GM12801 (cell line): ENCODE measurements around the gene RPS10.

Experiments
- TF ChIP-seq, protein P1 (sequence below): IDR thresholded peaks from one replicate; pipeline ENCODE4 v1.5.1; 2011; ENCODE audit warnings: control low read depth; ENCODE audit not compliant: insufficient read length; ENCODE audit errors: extremely low read depth

The RPS10 gene

DNA sequence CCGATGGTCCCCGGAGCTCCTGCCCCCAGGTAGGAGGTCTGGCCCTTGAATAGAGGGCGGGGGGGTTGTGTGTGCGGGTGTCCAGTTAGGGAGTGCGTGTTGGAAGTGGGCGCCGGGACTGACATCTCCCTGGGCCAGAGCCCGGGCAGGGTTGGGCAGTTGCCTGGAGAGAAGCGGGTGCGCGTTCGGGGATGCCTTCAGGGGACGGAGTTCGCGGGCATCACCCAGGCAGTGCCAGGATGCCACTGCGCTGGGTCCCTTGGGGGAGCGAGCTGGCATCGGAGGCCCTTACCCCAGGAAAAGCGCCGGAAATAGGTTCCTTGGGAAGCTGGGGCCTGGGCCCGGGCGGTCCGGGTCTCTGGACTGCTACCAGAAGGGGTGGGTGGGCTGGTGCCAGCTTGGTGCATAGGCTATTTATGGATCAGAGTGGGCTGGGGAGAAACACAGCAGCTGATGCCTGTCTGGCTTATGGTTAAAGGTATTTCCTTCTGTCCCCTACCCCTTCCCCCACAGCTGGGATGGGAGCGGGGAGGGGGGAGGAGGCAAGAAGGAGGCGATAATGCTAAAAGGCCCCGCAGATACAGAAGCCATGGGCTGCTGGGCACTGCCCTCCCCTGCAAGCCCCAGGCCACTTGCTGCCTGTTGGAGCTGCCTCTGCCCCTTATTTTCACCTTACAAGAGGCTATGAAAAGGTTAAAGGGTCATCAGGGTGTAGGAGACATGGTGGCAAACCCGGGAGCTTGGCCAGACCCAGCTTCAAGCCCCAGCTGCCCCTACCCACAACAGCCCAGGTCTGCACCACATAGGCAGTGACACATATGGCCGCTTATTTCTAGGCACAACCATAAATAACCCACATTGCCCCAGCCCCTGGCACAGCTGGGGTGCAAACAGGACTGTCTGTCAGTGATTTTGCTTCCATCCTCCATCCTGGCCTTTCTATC is 40.6 kb upstream of the RPS10 start:
- TF ChIP-seq, protein P1, sequence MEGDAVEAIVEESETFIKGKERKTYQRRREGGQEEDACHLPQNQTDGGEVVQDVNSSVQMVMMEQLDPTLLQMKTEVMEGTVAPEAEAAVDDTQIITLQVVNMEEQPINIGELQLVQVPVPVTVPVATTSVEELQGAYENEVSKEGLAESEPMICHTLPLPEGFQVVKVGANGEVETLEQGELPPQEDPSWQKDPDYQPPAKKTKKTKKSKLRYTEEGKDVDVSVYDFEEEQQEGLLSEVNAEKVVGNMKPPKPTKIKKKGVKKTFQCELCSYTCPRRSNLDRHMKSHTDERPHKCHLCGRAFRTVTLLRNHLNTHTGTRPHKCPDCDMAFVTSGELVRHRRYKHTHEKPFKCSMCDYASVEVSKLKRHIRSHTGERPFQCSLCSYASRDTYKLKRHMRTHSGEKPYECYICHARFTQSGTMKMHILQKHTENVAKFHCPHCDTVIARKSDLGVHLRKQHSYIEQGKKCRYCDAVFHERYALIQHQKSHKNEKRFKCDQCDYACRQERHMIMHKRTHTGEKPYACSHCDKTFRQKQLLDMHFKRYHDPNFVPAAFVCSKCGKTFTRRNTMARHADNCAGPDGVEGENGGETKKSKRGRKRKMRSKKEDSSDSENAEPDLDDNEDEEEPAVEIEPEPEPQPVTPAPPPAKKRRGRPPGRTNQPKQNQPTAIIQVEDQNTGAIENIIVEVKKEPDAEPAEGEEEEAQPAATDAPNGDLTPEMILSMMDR: no peak

DNA sequence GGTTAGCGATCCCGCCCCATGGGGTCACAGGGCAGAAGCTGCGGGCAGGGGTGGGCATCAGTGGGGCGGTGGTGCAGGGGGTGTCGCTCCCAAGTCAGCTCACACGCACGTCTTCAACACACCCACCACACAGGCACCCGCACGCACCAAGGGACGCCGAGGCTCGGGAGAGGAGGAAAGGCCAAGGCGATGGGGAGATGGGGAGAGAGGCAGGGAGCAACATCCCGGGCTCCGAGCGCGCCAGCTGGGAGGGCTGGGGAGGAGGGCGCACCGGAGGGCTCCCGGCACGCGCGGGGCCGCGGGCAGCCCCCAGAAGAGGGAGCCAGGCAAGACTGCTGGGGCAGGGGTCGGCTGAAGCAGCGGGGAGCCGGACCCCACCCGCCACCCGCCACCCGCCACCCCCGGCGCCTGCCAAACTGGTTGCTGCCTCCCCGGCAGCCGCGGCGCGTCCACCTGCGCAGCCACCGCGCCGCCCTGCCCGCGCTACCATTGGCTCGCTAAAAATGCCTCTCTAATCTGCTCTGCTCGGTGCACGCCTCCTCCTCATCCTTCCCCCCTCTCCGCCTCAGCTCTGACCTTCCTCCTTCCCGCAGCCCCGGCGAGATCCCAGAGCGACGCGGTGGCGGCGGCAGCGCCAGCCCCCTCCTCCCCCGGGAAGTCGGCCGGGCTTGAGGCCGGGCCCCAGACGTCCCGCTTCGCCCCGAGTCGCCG is 39.8 kb upstream of the RPS10 start, which contains the start of gene PACSIN1:
PACSIN1 (plus strand) TSS at position 546 of the 711 bp plus-strand sequence. CDS start 60,230 bp downstream, outside the sequence.
- TF ChIP-seq, protein P1: no peak

DNA sequence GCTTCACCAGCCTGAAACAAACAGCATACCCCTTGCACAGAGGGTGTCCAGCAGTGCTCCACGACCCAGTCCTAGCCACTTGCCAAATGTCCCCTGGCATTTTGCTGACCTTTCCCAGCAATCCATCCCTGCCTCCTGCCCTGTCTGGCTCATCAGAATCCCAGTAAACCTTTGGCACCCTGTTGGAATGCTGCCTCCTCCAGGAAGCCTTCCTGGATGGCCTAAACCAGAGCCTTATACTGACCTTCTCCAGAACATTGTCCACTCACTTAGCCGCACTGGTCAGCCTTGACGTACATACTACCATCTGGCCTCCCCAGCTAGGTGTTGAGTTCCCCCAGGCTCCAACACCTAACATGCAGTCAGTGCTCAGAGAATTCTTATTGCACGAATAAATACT is 38.0 kb upstream of the RPS10 start:
- TF ChIP-seq, protein P1: no peak

DNA sequence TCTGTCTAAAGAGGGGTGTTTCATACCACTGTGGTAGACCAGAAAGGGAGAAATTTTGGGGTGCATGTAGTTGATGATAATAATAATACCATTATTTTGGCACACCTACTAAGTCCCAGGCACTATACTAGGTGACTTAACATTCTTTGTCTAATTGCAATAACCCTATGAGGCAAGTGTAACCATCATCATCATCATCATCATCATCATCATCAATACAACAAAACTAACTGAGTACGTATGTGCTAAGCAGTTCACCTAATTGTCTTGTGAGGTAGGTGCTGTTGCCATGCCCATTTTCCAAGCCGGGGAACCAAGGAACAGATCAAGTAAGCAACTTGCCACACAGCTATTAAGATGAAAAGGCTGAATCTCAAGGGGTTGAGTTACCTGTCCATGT is 37.4 kb upstream of the RPS10 start:
- TF ChIP-seq, protein P1: no peak

DNA sequence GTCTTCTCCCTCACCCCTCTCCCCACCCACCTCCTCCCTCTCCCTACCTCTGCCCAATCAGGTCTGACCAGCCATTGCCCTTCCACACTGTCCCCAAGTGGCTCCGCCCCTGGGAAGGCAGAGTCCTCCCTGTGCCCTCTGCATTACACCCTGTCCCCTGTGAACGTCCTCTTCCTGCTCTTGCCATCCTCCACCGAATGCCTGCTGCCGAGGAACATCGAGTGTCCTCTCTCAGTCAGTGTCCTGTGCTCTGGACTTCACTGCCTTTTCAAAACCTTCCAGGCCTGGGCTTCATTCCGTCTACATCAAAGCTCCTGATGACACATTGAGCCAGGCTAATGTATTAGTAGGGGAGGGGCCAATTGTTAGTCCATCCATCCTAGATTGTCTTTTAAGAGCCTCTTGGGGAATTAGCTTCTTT is 36.7 kb upstream of the RPS10 start:
- TF ChIP-seq, protein P1: no peak

DNA sequence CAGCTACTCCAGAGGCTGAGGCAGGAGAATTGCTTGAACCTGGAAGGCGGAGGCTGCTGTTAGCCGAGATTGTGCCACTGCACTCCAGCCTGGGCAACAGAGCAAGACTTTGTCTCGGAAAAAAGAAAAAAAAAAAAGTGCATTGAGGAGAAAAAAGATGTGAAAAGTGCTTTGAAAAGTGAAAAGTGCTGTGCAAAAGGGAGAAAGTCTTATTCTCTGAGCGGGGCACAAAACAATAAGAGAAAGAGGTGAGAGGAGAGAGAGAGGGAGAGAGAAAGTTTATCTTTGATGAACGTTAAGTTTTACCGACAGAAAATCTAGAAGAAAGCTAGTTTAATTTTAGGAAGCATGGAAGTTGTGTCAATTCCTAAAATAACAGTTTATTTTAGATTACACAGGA is 36.1 kb upstream of the RPS10 start:
- TF ChIP-seq, protein P1: no peak

DNA sequence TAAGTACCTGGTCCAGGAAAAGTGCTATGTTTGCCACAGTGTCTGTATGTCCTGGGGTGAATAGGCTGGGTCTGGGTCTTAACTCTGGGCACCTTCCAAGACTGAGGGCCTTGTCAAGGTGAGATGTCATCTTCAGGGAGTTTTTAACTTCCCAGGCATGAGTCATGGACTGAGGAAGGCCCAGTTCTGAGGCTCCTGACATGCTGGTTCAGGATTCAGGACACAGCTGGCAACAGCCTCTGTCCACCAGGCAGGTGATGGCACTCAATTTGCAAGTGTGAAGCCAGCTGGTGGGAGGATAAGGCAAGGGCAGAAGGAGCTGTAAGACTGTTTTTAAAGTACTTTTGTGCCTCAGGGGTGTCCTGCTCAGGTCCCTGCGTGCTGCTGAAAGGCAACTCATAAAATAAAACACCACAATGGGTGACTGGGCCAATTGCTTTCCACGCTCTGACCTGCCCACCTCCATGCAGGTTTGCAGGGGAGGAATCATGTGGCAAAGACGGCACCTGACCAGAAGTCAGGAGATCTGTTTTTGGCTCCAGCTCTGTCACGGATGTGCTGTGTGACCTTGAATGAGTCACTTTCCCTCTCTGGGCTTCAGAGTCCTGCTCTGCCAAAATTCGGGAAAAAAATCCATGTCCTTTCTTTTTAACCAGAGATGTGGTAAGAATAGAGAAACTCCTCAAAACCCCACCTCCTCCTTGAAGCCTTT is 35.1 kb upstream of the RPS10 start:
- TF ChIP-seq, protein P1: no peak
